AG04449 (cell line): ENCODE data around the gene GET4.
"Not testable (repeated sequence)": the region's sequence is repeated elsewhere in the genome, so short reads cannot be mapped to it uniquely, and the experiment has no call there.

Experiments
- CTCF ChIA-PET: fragments of 350-600 bp; formaldehyde crosslinking; extraction: SDS; loops from one replicate; lab custom pipeline; 2021; ENCODE audit warnings: antibody characterized with exemption; lab: Yijun Ruan, JAX
- POLR2A ChIA-PET: fragments of 400-600, 350-600 bp; formaldehyde crosslinking; extraction: SDS; loops from one replicate; lab custom pipeline; 2020; ENCODE audit warnings: antibody characterized with exemption, inconsistent platforms; lab: Yijun Ruan, JAX
- DNase-seq: peaks from one replicate; pipeline ENCODE4 v3.0.0-alpha.2; 2010; ENCODE audit warnings: low read depth, low spot score
- H3K4me3 ChIP-seq: 2 replicates; pipeline ENCODE4 v1.5.1; 2011; ENCODE audit warnings: low read depth, mild to moderate bottlenecking, control low read depth, low read length
- CTCF ChIP-seq: IDR thresholded peaks from one replicate; pipeline ENCODE4 v1.5.1; 2011; ENCODE audit warnings: mild to moderate bottlenecking, moderate library complexity, low read length, control low read depth, inconsistent platforms; ENCODE audit not compliant: insufficient read depth; ENCODE audit errors: missing control alignments

The GET4 gene

DNA sequence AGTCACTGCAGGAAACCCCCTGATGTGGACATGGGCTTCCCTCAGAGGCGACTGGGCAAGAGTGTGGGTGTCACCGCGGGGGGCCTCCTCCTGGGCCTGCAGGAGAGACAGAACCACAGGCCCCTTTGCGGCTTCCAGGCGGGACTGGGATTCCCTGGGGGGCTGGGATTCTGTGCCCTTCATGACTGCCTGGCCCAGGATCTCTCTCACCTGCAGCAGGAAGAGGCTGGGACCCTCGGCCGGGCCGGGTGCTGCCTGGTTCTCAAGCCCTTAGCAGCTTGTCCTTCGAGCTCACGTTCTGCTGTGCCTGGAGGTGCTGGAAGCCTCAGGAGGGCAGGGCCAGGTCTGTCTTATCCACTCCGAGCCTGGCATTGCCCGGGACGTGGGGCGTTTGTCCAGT is 32.3 kb upstream of the GET4 start:
- no peak for DNase-seq
- ChIA-PET CTCF (no interaction called here), POLR2A (no interaction called here)
- no peak for TF ChIP-seq CTCF
- no peak overlapping the region for H3K4me3 ChIP-seq

- no peak overlapping the region for H3K4me3 ChIP-seq
- TF ChIP-seq CTCF = no peak
- ChIA-PET CTCF (interaction anchor here (1.6 to 2.3 kb wide), 3 partner anchors 8 to 57 kb away, joined by 4 to 10 read pairs (median 5); no protein-coding TSS in a partner anchor), POLR2A (no interaction called here)
- DNase-seq = no peak
Observed at GRCh38 chr7:844514-844913, 31.8 kb upstream of the GET4 start.

DNA sequence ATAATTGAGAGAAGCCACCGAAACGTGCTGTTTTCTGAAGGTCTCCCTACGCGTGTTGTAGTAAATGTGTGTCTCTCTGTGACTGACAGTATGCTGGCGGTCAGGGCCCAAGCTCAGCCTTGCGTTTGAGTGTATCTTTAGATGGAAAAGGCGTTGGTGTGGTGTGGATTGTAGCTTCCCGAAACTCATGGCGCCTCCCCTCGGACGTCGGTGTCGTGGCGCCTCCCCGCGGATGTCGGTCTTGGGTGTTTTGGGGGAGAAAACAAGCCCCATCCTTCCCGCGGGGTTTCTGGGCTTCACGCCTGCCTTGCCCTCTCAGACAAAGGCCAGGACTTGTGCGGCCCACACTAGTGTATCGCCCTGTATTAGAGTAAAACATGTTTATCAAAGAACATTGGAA is 31.3 kb upstream of the GET4 start:
- no peak overlapping the region for H3K4me3 ChIP-seq
- ChIA-PET POLR2A (no interaction called here), CTCF (interaction anchor here (1.6 to 2.3 kb wide), 4 partner anchors 8 to 57 kb away, joined by 4 to 10 read pairs (median 6); no protein-coding TSS in a partner anchor)
- no peak for DNase-seq
- no peak for TF ChIP-seq CTCF

DNA sequence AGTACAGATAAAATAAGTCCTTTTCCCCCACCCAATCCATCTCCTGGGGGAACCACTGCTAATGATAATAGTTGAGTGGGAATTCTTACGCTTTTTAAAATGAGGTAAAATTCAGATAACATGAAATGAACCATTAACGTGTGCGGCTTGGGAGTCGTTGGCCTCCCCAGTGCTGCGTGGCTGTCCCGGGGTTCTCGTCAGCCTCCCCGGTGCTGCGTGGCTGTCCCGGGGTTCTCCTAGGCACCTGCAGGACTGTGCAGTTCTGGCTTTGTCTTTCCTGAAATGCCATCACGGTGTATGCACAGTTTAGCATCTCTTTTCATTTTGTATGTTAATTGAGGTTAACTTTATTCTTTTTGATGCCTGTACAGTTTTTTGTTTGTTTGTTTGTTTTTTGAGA is 30.6 kb upstream of the GET4 start:
- CTCF ChIA-PET = interaction anchor here (1.1 to 2.3 kb wide), 6 partner anchors 9 to 58 kb away, joined by 3 to 10 read pairs (median 4); no protein-coding TSS in a partner anchor
- no peak for DNase-seq
- TF ChIP-seq CTCF = no peak
- H3K4me3 ChIP-seq = no peak overlapping the region
- POLR2A ChIA-PET = no interaction called here

DNA sequence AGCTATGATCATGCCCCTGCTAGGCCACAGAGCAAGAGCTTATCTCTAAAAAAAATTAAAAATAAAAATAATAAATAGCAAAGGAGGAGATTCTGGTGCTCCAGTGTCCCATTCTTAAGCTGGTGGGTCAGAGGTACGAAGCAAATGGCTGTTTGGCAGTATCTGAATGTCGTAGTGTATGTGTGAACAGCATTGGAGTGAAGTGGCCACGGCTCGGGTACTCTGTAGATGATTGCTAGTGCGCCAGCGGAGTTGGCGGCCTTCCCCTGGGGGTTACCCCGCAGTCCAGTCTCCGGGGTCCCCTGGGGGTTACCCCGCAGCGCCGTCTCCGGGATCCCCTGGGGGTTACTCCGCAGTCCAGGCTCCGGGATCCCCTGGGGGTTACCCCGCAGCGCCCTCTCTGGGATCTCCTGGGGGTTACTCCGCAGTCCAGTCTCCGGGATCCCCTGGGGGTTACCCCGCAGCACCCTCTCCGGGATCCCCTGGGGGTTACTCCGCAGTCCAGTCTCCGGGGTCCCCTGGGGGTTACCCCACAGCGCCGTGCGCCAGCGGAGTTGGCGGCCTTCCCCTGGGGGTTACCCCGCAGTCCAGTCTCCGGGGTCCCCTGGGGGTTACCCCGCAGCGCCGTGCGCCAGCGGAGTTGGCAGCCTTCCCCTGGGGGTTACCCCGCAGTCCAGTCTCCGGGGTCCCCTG is 29.2 kb upstream of the GET4 start:
- POLR2A ChIA-PET, DNase-seq, H3K4me3 ChIP-seq: not testable (repeated sequence)
- CTCF ChIA-PET = interaction anchor here (1.1 to 2.3 kb wide), 4 partner anchors 10 to 57 kb away, joined by 3 to 10 read pairs (median 5); no protein-coding TSS in a partner anchor

- H3K4me3 ChIP-seq, POLR2A ChIA-PET, DNase-seq: not testable (repeated sequence)
- CTCF ChIA-PET = interaction anchor here (1.2 to 2.2 kb wide), 2 partner anchors 11 to 24 kb away, joined by 4 to 17 read pairs; no protein-coding TSS in a partner anchor
Observed at GRCh38 chr7:847728-848127, 28.6 kb upstream of the GET4 start.

DNA sequence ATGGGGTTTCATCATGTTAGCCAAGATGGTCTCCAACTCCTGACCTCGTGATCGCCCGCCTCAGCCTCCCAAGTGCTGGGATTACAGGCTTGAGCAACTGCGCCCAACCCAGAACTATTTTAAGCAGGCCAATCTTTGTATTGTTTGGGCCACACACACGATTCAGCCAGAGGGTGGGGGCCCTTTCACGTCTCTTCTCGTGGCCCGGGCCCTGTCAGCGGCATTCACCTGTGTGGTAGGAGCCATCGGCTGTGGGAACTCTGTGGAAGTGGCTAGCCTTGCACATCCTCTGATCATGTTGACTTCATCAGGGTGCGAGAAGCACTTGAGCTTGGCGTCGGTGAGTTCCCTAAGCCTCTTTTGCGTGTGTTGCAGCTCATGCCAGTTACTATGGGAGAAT is 27.2 kb upstream of the GET4 start:
- POLR2A ChIA-PET = no interaction called here

More for the DNA sequence above, 27.2 kb upstream of the GET4 start:
- H3K4me3 ChIP-seq = no peak overlapping the region
- TF ChIP-seq CTCF = no peak
- no peak for DNase-seq
- CTCF ChIA-PET = interaction anchor here (1.2 to 2.2 kb wide), 2 partner anchors 12 to 22 kb away, joined by 4 to 17 read pairs; no protein-coding TSS in a partner anchor
